ENCODE results near the gene ZBBX.

- TF ChIP-seq, protein P1, sequence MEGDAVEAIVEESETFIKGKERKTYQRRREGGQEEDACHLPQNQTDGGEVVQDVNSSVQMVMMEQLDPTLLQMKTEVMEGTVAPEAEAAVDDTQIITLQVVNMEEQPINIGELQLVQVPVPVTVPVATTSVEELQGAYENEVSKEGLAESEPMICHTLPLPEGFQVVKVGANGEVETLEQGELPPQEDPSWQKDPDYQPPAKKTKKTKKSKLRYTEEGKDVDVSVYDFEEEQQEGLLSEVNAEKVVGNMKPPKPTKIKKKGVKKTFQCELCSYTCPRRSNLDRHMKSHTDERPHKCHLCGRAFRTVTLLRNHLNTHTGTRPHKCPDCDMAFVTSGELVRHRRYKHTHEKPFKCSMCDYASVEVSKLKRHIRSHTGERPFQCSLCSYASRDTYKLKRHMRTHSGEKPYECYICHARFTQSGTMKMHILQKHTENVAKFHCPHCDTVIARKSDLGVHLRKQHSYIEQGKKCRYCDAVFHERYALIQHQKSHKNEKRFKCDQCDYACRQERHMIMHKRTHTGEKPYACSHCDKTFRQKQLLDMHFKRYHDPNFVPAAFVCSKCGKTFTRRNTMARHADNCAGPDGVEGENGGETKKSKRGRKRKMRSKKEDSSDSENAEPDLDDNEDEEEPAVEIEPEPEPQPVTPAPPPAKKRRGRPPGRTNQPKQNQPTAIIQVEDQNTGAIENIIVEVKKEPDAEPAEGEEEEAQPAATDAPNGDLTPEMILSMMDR (IDR thresholded peaks at IDR 0.05), result no peak
- TF ChIP-seq POLR2A (IDR thresholded peaks at IDR 0.05), result no peak
These were observed 61.0 kb downstream of the ZBBX start for GRCh38 chr3:167318996-167319615.

Measured in testis (tissue), 2 donors.